GM18508 (cell line): ENCODE data around the gene ARMC9.
"Not testable (repeated sequence)": the region's sequence is repeated elsewhere in the genome, so short reads cannot be mapped to it uniquely, and the experiment has no call there.

Source experiments
- ATAC-seq: cut with Tn5 transposase; IDR thresholded peaks from one replicate; pipeline ENCODE4 v1.9.1; 2021; ENCODE audit warnings: moderate number of reproducible peaks; ENCODE audit not compliant: insufficient read depth, unreplicated experiment

The ARMC9 gene

DNA sequence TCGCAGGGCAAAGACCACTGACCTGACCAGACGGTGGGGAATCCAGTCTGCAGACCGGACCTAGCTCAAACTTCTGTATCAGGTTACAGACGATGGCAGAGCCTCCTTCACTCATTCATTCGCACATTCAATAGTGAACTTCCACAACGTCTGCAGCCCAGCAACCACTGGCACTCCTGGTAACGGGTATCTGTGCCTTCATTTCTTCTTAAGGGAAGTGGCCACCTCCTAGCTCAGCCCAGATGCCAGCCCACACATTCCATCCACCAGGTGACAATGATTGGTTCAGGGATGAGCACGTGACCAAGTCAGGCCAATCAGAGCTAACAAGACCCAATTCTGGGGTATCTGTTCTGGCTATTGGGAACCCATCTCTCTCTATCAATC lies 15.9 kb upstream of the ARMC9 start:
- ATAC-seq, result no peak

DNA sequence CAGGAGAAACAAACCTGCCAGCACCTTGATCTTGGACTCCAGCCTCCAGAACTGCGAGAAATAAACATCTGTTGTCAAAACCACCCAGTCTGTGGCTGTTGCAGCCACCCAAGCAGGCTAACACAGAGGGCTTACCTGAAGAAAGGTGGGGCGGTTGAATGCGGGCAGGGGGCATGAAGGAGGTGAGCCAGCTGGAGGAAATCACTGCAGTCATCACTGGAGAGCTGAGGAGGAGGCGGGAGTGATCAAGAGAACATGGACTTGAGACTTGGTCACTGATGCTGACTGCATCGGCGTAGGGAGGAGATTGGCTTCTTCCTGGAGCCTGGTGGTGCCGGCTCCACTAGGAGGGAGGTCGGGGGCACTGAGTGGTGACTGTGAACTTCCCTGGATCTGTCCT lies 14.6 kb upstream of the ARMC9 start:
- ATAC-seq, result no peak

DNA sequence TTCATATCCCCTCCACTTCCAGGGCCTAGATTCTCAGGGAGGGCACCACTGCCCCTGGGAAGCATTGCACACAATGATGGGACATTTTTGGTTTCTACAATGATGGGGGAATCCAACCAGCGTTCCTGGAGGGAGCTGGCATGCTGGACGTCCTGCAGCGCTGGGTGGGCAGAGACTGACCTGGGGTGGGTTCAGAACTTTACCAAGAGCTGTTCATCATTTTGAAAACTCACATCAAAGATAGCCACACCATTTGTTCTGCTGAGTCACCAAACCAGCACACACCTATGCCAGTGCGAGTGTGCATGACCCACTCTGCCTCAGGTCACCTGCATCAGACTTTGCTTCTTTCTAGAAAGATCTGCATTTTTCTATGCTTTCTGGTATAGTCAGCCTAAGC lies 14.1 kb upstream of the ARMC9 start:
- no peak for ATAC-seq

DNA sequence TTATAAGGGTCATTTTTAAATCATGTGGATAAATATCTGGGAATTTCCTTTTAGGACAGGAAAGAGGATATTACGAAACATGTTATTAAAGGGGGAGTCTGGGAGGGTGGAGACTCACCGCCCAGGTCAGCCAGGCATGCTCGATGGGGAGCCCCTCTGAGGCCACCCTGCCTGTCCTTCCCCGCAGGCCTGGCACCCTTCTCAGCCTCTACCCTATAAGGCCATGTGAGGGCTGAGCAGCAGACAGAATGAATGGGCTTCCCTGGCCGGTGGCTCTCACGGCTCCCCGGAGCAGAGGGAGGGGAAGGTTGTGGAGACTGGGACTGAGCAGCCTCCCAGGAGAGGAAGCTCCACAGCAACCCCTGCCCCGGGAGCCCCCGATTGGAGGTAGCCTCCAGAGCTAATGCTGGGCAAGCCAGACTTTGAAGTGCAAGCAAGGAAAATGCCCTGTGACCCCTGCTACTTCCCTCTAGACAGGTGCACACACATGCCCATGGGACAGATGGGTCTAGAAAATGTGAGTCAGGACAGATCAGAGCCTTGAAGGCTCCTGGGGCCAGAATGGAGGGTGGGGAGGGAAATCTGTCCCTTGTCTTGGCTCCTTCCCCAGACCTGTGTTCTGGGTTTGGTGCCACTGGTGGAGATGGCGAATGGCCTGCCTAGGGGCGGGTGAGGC lies 13.2 kb upstream of the ARMC9 start:
- no peak for ATAC-seq

DNA sequence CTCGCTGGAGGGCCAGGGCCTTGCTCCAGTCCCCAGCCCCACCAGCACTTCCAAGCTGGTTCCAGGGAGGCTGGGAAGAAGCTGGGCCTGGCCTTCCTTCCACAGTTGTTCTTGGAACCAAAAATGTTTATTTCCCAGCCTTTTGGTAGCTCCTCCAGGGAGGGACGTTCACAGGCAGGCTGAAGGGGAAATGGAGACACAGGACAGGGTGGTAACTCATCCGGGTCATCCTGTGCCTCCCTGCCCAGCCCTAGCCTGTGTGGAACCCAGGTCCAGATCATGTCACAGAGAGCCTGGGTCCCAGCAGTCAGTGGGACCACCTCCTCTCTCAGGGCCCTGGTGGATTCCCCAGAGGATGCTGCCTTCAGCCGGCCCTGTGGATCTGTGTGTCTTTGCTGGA lies 12.5 kb upstream of the ARMC9 start:
- no peak for ATAC-seq

DNA sequence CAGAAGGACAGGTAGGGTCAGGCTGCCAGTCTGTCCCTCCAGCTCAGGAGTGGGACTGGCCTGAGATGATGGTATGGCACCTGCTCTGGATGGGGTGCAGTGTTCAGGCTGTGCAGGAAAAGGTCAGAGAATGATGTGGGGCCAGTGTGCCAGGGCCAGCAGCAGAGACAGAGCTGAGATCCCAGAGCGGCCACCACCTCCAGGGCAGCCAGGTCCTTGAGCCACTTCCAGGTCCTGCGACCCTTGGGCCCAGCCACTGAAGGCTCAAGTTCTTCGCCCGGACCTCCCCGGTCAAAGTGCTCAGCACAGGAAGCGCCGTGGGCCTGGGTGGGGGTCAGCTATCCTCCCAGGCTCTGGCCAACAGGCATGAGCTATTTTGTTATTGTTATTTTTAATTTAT lies 12.1 kb upstream of the ARMC9 start:
- no peak for ATAC-seq

DNA sequence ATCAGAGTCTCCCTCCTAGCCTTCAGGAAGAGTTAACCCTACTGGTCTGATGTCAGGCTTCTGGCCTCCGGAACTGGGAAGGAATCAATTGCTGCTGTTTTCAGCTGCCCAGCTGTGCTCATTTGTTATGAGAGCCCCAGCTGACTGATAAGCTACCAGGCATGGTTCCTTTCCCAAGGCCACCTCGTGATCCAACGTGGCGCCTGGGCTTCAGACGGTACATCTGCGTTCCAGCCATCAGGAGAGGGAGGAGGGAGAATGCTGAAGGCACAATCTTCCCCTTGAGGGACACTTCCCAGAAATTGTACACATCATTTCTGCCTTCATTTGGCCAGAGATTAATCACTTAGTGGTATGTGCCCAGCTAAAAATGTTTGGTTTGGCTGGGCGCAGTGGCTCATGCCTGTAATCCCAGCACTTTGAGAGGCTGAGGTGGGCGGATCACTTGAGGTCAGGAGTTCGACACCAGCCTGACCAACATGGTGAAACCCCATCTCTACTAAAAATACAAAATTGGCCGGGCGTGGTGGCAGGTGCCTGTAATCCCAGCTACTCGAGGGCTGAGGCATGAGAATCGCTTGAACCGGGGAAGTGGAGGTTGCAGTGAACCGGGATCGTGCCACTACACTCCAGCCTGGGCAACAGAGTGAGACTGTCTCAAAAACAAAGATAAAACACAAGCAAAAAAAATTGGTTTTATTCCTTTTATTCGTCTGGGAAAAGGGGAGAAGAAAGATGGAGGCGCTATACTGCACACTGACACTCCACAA lies 10.5 kb upstream of the ARMC9 start:
- ATAC-seq, result no peak

DNA sequence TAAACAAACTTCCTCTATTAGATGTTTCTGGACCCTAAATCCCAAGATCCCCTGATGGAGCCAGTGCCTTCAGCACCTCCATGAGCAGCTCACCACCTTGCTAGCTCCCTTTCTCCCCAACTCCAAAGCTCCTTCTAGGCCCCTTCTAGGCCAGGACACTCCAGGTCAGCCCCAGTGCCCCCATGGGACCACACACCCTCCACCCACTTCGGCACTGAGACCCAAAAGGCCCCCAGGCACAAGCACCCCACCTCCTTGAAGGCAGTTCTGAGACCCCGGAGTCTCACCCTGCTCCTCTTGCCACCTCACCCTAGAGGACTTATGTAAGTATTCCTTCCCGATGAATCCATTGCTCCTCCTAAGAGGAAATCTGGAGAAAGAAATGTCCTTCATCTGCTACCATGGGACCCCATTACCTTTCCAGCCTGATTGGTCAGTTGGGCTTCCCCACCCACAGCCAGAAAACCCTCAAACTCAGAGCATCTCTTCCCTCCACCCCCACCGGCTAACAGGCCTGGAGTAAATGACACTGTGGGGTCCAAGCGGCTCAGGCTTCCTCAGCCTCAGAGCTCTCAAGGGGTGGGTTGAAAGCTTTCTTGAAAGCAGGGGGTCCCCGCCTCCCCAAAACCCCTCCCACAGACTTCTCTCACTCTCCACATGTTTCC lies 9.8 kb upstream of the ARMC9 start:
- ATAC-seq, result no peak

DNA sequence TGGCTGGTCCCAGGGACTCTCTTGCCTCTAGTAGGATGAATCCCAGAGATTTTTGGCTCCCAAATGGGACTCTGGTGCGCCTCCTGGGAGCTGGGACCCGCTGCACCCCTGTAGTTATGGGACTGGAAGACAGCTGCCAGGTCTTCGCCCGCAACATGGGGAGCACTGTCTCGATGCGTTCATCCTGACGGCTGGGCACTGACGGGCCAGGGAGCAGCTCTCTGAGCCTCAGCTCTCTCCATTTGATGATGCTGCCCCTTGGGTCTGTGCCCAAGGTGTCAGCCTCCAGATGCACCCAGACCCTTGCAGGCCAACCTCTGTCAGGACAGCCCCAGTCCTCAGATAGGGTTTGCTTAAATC lies 9.3 kb upstream of the ARMC9 start:
- no peak for ATAC-seq

DNA sequence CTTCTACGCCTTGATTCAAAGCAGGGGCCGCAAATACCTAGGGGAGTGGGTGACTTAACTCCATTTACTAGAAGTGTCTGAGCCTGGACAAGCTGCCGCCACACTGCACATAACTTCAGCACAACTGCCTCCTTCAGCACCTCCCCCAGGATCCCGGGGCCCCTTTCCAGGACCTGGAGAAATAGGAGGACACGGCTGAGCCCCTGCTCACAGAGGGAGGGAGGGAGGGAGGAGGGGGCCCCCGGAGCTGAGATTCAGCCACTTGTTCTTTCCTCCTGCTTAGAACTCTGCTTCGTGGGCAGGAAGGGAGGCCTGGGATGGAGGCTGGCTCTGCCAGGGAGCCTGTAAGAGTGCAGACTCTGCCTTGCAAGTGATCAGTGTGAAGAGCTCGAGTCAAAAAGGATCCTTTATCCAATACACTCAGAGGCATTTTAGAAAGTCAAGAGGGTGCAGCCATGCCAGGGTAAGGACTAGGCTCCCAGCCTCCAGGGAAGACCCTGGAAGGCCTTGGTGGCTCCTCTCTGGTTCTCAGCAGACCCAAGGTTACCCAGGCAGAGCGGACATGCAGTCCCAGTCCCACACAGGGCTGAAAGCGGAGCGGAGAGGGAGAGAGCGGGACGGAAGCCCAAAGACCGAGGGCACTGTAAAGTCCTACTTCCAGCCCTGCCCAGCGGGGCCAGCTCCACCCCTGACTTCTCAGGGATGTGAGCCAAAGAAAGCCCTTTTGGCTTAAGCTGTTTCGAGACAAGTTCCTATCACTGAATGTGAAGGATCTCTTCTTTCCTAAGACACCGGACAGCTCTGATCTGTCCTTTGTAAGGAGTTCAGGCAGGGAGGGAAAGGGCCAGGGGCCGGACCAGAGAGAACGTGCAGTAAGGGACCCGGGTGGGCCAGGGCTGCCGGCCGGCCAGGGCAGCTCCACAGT lies 8.6 kb upstream of the ARMC9 start:
- no peak for ATAC-seq

DNA sequence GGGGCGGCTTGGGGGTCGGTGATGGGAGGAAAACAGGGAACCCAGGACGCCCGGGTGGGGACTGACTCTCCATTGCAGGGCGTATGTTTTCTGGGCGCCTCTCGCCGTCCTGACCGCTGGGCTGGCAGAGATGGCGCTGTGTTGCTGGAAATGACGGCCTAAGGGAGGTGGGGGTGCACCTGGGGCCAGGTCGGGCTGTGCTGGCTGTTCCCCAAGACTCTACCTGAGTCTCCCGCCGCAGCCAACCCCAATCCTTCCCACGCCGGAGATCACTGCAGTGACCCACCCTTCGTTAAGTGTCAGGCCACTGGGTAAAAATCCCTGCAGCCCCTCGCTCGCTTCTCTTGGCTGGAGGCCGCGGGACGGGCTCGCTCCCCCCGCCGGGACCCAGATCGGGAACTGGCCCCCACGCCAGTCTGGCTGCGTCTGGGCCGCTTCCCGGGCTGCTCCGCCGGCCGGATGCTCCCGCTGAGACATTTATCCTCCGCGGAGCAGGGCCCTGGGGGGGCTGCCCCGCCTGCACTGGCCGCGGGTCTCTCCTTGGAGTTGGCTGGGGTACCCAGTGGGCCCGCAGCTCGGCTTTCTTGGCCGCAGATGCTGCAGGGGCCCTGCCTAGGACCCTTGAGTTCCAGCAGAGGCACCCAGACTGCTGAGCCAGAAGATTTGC lies 7.8 kb upstream of the ARMC9 start:
- no peak for ATAC-seq

DNA sequence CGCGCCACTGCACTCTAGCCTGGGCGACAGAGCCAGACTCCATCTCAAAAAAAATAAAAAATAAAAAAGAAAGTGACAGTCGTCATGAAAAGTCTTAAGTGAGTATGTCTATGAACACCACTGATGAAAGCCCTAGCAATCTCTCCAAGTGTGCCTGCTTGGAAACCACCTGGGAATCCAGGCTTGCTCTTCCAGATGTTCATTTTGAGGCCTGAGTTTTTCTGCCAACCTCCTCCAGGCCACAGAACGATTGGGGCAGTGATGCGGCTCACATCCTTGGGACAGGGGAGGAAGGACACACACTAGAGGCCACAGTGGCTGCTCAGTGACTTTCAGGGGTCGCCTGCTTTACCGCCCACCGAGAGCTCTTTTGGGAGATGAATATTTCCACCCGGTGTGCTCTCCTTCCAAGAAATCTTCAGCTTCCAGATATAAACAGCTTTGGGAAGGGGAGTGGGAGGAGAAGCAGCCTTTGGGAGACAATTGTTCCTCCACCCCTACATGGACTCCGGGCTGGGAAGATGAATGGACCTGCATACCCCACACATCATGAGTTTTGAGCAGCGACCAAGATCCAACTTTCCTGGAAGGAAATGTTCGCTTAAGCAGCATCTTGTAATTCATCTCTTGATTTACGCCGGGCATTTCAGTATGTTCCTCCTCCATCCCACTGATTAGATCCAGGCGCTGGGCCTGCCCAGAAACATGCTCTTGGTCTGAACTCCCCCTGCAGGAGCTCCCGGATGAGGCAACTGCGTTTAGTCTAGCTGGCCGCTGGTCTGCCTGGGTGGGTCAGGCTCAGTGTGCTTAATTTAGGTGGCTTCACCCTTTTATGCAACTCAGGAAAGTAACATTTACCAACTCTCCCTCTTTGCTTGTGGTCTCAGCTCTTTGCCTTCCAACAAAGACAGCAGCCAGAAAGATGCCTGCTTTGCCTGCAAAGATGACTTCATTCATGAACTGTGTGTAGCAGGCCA lies 6.2 kb upstream of the ARMC9 start:
- no peak for ATAC-seq

DNA sequence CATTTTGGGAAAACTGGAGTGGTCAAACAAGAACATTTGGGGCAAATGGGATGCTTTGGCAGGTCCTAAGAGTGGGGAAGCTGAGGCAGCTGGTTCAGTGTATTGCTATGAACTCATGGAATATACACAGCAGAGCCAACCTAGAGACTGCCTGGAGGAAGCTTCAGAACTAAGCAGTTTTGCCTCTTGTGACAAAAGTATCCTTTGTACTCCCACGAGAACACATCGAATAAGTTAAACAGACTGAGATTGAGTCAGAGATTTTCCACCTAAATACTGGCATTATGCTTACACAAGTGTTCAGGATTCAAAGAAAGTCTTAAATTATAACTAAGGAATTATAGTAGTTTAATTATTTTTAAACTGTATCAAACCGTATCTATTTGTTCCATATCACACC lies 5.2 kb upstream of the ARMC9 start:
- ATAC-seq, result no peak

DNA sequence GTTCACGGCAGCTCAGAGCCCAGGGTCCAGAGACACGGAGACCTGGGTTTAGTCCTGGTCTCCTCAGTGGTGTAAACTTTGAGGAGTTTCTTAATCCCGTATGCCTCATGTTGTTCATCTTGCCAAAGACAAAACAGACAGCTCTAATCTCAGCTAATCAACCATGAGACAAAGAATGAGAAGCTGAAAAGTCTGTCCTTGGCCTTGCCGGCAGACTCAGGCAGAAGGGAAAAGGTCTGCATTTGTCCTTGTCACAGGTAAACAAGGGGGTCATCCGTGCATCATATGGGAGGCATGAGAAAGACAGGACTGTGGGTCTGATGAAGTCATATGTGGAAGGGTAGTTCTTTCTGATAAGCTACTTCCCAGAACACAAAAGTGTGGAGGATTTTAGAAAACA lies 1.8 kb upstream of the ARMC9 start:
- no peak for ATAC-seq

DNA sequence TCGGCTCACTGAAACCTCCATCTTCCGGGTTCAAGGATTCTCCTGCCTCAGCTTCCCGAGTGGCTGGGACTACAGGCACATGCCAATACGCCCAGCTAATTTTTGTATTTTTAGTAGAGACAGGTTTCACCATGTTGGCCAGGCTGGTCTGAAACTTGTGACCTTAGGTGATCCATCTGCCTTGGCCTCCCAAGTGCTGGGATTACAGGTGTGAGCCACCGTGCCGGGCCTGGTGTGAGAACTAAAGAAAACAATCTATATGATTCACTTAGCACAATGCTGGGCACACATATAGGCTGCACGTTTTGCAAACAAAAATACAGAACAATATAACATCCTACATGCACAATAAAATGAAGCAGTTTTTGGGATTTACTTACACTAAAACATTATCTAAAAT lies 1.2 kb upstream of the ARMC9 start:
- ATAC-seq, result not testable (repeated sequence)

DNA sequence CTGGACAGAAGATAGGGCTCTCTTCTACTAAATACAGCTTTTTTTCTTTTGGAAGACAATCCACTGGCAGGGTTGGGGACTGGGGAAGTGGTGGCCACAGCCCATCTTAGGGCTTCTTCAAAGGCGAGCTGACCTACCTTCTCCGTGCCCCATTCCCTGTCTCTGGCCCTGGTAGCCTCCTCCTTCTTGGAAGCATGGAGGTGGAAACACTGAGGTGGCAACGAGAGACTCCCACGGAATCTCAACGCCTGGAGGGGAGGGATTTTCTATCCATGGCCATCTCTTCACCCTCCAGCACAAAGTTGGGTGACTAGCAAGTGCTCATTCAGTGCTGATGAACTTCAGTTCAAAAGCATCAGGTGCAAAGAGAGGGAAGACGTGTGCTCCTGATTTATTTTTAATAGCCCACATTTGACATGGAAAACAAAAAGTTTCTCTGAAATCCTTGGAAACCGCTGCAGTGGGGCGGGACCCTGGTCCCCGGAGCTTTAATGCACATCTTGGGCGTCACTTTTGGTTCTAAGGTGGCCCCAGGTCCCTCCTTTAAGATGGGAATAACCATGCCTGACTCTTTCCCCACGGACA lies 633 bp upstream of the ARMC9 start:
- ATAC-seq, result no peak

DNA sequence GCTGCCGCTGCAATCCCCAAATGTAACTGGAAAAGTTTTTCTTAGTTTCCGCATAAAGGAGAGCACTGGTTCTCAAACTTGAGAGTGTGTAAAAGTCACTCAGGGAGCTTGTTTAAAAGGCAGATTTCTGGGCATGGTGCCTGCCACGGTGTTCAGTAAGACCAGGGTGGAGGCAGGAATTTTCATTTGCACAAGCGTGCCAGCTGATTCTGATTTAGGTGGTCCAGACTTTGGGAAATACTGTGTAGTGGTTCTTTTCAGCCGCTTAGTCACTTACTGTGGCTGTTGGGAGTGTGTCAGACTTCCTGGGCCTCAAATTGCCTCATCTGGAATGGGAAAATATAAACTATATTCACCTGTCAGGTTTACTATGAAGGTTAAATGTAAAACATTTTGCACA lies 788 bp downstream of the ARMC9 start:
- ATAC-seq, result no peak

DNA sequence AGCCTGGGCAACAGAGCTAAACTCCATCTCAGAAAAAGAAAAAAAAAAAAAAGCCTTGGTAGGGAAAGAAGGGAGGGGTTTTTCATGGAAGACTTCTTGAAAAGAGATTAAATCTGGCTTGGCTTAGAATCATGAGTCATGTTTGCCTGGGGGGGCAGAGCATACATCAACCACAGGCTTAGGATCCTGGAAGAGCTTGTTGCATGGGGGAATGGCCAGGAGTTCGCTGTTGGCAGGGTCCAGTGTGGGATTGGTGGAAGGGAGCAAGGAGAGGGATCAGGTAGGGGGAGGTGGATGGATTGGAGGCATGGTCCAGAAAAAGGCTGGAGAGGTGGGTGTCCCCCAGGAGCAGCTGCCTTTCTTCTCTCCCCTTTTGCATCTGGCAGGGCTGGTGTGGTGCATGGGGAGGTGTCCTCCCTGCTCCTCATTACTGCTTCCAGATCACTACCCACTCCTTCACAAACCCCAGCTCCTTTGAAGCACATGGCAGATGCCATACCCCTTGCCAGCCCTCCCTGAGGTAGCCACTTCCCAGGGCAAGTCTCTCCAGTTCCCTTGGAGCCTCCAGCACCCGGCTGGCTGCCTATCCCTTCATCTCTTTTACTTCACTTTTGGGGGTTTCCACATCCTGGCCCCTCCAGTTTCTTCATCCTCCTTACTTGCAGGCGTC lies 2.5 kb downstream of the ARMC9 start:
- no peak for ATAC-seq
